SK-N-SH (cell line): ENCODE data around the gene MBP.

Experiments used
- CTCF ChIP-seq: fragments of 200-600 bp; sonication (generic); IDR thresholded peaks from 2 replicates; pipeline ENCODE4 v1.6.1; 2017; ENCODE audit warnings: antibody characterized with exemption, mild to moderate bottlenecking, moderate library complexity
- EZH2phosphoT487 ChIP-seq: fragments of 200-600 bp; sonication (generic); IDR thresholded peaks from 2 replicates; pipeline ENCODE4 v1.6.1; 2017; ENCODE audit warnings: low read depth, mixed run types, mild to moderate bottlenecking, antibody characterized with exemption, moderate library complexity, borderline replicate concordance
- GATA2 ChIP-seq: sonication (generic); formaldehyde crosslinking; IDR thresholded peaks from 2 replicates; pipeline ENCODE4 v1.5.0; 2020; ENCODE audit warnings: mild to moderate bottlenecking, missing genetic modification reagents
- POLR2AphosphoS5 ChIP-seq: IDR thresholded peaks from 2 replicates; pipeline ENCODE4 v1.6.1; 2012; ENCODE audit warnings: low read depth, low read length
- REST ChIP-seq: IDR thresholded peaks from 2 replicates; pipeline ENCODE4 v1.6.1; 2012; ENCODE audit warnings: mild to moderate bottlenecking, low read depth, low read length, moderate library complexity
- USF1 ChIP-seq: IDR thresholded peaks from 2 replicates; pipeline ENCODE4 v1.4.0; 2012; ENCODE audit warnings: low read depth, borderline replicate concordance
- USF2 ChIP-seq: fragments of 150-350 bp; IDR thresholded peaks from 2 replicates; pipeline ENCODE4 v1.6.1; 2017; ENCODE audit warnings: antibody characterized with exemption, low read length, low read depth, borderline replicate concordance

- TF ChIP-seq USF2 (no peak), POLR2AphosphoS5 (no peak), EZH2phosphoT487 (no peak), GATA2 (CRISPR knock-in tag) (no peak), USF1 (no peak), CTCF (no peak), REST (no peak)
Measured at GRCh38 chr18:77077401-77077800, 55.2 kb downstream of the MBP start.
